Peyer's patch (tissue), 4 donors: ENCODE measurements around the gene RAP1B. TPM values are rescaled to one million over a fixed set of nuclear protein-coding genes. Genes with fewer than 3 reads are reported as not detected.
A peak's percentile ranks its signal among the peaks of the same experiment; 100 is the strongest.

Experiments
- DNase-seq, 3 donors: peaks; one replicate each; pipeline ENCODE4 v3.0.0-alpha.2; 2017 to 2019
- H3K27ac ChIP-seq, 4 donors: fragments of 200-600 bp; sonication (generic); one replicate each; pipeline ENCODE4 v1.5.1; 2016 to 2019
- H3K27me3 ChIP-seq, 2 donors: fragments of 200-600 bp; sonication (generic); one replicate each; pipeline ENCODE4 v1.5.1; 2019
- H3K36me3 ChIP-seq, 3 donors: fragments of 200-600 bp; sonication (generic); one replicate each; pipeline ENCODE4 v1.5.1; 2016 to 2019
- H3K4me1 ChIP-seq, 4 donors: fragments of 200-600 bp; sonication (generic); one replicate each; pipeline ENCODE4 v1.5.1; 2016 to 2019
- H3K4me3 ChIP-seq, 4 donors: fragments of 200-600 bp; sonication (generic); 1 replicate in 3 of 4; 2 replicates in 1 of 4; pipeline ENCODE4 v1.5.1; 2016 to 2019; ENCODE audit warnings: mild to moderate bottlenecking in 1 of 4
- H3K9me3 ChIP-seq, 4 donors: fragments of 200-600 bp; sonication (generic); one replicate each; pipeline ENCODE4 v1.5.1; 2016 to 2019; ENCODE audit warnings: mild to moderate bottlenecking in 1 of 4
- CTCF ChIP-seq, 6 experiments: fragments of 450-650 bp in 4 of 6; fragments of 200-600 bp in 2 of 6; sonication (generic) in 1 of 6; IDR thresholded peaks; one replicate each; pipeline ENCODE4 v1.5.1; 2017 to 2019; ENCODE audit warnings: antibody characterized with exemption in 6 of 6, mild to moderate bottlenecking in 3 of 6, moderate library complexity in 1 of 6
- POLR2A ChIP-seq, 2 donors: fragments of 450-650 bp; IDR thresholded peaks; one replicate each; pipeline ENCODE4 v1.5.1; 2017; ENCODE audit warnings: antibody characterized with exemption in 2 of 2, mild to moderate bottlenecking in 2 of 2, moderate library complexity in 2 of 2
- total RNA-seq, 4 donors: library from RNA; depleted of rRNA; stranded (reverse); fragments of >200 nt; gene quantifications; one replicate each; pipeline ENCODE4 v1.1.0, GENCODE V29; 2016

RAP1B gene
- total RNA-seq, 4 donors from 2014 or later = 123 to 210 (median 140) TPM

- DNase-seq = peak; percentile 55 to 79 (median 72)
- Histone ChIP-seq H3K36me3 (no peaks in the 10 kb centered on the region), H3K27me3 (no peaks in the 10 kb centered on the region), H3K4me3 (peak overlapping the region; percentile 60 to 83 (median 78)), H3K4me1 (peaks cover 0 to 35% (median 7%) of the 10 kb centered on the region in 4 donors), H3K27ac (peak overlapping the region; percentile 96 to 100 (median 97)), H3K9me3 (no peaks in the 10 kb centered on the region)
- TF ChIP-seq CTCF (IDR thresholded peaks at IDR 0.05) (no peak), POLR2A (IDR thresholded peaks at IDR 0.05) (peak in 1 of 2 donors; percentile 44)
These were observed 551 bp downstream of the RAP1B start for GRCh38 chr12:68611094-68611805.

GRCh38 chr12:68611806-68612160 is 1.1 kb downstream of the RAP1B start:
- Histone ChIP-seq H3K4me1 (peaks cover 0 to 40% (median 7%) of the 10 kb centered on the region in 4 donors), H3K9me3 (no peaks in the 10 kb centered on the region), H3K27me3 (no peaks in the 10 kb centered on the region), H3K27ac (peak overlapping the region; percentile 96 to 100 (median 97)), H3K36me3 (no peaks in the 10 kb centered on the region), H3K4me3 (peak overlapping the region; percentile 60 to 83 (median 78))
- TF ChIP-seq POLR2A (IDR thresholded peaks at IDR 0.05) (no peak), CTCF (IDR thresholded peaks at IDR 0.05) (no peak)
- DNase-seq = no peak

- DNase-seq = no peak
These were observed 1.5 kb downstream of the RAP1B start for GRCh38 chr12:68612202-68612601.

GRCh38 chr12:68612697-68613096 is 2.0 kb downstream of the RAP1B start:
- no peaks in the 10 kb centered on the region for H3K36me3 ChIP-seq
- H3K4me1 ChIP-seq = peaks cover 0 to 49% (median 7%) of the 10 kb centered on the region in 4 donors
- peak overlapping the region; percentile 96 to 100 (median 97) for H3K27ac ChIP-seq
- TF ChIP-seq POLR2A (IDR thresholded peaks at IDR 0.05) = peak in 1 of 2 donors; percentile 29
- TF ChIP-seq CTCF (IDR thresholded peaks at IDR 0.05) = no peak
- H3K9me3 ChIP-seq = no peaks in the 10 kb centered on the region
- no peaks in the 10 kb centered on the region for H3K27me3 ChIP-seq
- DNase-seq = no peak
- peak overlapping the region; percentile 60 to 83 (median 78) for H3K4me3 ChIP-seq

More at GRCh38 chr12:68612202-68612601, 1.5 kb downstream of the RAP1B start:
- Histone ChIP-seq H3K4me1 (peaks cover 0 to 44% (median 7%) of the 10 kb centered on the region in 4 donors), H3K27ac (peak overlapping the region; percentile 96 to 100 (median 97)), H3K9me3 (no peaks in the 10 kb centered on the region), H3K36me3 (no peaks in the 10 kb centered on the region), H3K27me3 (no peaks in the 10 kb centered on the region), H3K4me3 (peak overlapping the region; percentile 60 to 83 (median 78))
- TF ChIP-seq CTCF (IDR thresholded peaks at IDR 0.05) (no peak), POLR2A (IDR thresholded peaks at IDR 0.05) (peak in 1 of 2 donors; percentile 16)

- Histone ChIP-seq H3K27ac (peak overlapping the region; percentile 96 to 100 (median 97)), H3K27me3 (no peaks in the 10 kb centered on the region), H3K4me1 (peaks cover 0 to 56% (median 8%) of the 10 kb centered on the region in 4 donors), H3K4me3 (peak overlapping the region; percentile 60 to 83 (median 78)), H3K36me3 (no peaks in the 10 kb centered on the region), H3K9me3 (no peaks in the 10 kb centered on the region)
- DNase-seq = peak in 2 of 3 donors; percentile 31 to 55
- TF ChIP-seq CTCF (IDR thresholded peaks at IDR 0.05) (no peak), POLR2A (IDR thresholded peaks at IDR 0.05) (no peak)
These were observed 2.7 kb downstream of the RAP1B start for GRCh38 chr12:68613209-68613904.
